OCI-LY7 (cell line): ENCODE measurements around the gene CMPK1.

Source experiments
- CTCF ChIP-seq: fragments of 200-600 bp; sonication (generic); conservative IDR thresholded peaks from 2 replicates; pipeline ENCODE4 v1.5.1; 2014; ENCODE audit warnings: mild to moderate bottlenecking, antibody characterized with exemption, low read length, moderate library complexity, mixed read lengths
- EZH2phosphoT487 ChIP-seq: fragments of 200-600 bp; sonication (generic); IDR thresholded peaks from 2 replicates; pipeline ENCODE4 v1.6.1; 2018; ENCODE audit warnings: low read depth, borderline replicate concordance, mild to moderate bottlenecking, mixed run types, antibody characterized with exemption, low read length, moderate library complexity, mixed read lengths

GRCh38 chr1:47407481-47407880, 73.9 kb downstream of the CMPK1 start:
- TF ChIP-seq CTCF (no peak), EZH2phosphoT487 (no peak)
